ENCODE results near the gene SULT1A2. TPM values are rescaled to one million over a fixed set of nuclear protein-coding genes. Genes with fewer than 3 reads are reported as not detected.

The SULT1A2 gene
- total and polyA plus RNA-seq, 2 of the 13 experiments (the other 11 are each of a cell fraction or from before 2014, with no cell fraction given), result 33.0 to 34.2 TPM

DNA sequence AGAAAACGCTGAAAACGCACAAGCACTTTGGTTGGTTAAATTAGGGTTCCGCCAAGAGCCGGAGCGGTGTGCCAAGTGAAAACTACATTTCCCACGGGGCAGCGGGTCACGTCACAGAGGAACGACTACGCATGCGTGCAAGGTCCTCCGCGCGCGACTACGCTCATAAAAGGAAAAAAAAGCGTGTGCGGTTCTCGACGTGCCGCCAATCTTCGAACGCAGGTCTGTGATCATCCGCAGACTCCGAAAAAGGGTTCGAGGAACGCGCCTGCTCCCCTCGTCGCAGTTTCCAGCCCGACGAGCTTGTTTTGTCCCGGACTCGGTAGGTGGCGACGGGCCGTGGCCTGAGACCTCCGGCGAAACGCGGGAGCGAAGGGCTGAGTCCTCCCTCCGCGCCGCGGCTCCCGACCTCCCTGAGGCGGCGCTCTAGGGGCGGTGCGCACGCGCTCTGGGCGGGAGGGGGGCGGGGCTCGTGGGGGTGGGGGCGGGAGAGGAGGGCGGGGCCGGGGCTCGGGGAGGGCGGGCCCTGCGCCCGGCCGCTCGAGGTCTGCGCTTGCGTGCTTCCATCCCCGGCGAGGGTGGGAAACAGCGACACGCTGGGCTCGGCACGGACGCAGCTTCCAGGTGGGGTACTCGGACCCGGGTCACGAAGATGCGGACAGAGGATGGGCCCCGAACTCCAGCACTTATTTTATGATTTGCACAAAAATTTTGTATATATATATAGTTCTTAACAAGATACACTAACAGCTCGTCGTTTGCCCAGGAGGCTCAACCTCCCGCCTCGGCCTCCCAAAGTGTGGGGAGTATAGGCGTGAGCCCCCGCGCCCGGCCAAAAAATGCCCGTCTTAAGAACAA is 42.8 kb downstream of the SULT1A2 start, which contains the start of gene SGF29 (continued):
- TF ChIP-seq BRCA1 (CRISPR knock-in tag; IDR thresholded peaks at IDR 0.05), result no peak
- TF ChIP-seq, protein P1, sequence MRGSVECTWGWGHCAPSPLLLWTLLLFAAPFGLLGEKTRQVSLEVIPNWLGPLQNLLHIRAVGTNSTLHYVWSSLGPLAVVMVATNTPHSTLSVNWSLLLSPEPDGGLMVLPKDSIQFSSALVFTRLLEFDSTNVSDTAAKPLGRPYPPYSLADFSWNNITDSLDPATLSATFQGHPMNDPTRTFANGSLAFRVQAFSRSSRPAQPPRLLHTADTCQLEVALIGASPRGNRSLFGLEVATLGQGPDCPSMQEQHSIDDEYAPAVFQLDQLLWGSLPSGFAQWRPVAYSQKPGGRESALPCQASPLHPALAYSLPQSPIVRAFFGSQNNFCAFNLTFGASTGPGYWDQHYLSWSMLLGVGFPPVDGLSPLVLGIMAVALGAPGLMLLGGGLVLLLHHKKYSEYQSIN (CRISPR knock-in tag; IDR thresholded peaks at IDR 0.05; ENCODE audit: borderline replicate concordance), result no peak
- peak; percentile 37; the same call in 1 of the 2 replicates for TF ChIP-seq BHLHE40 (IDR thresholded peaks at IDR 0.05; ENCODE audit: low read length)
- peak; percentile 73 for TF ChIP-seq BCL6 (CRISPR knock-in tag; IDR thresholded peaks at IDR 0.05)
- peak; percentile 80 for TF ChIP-seq HDAC1 (CRISPR knock-in tag; IDR thresholded peaks at IDR 0.05)
- peak; percentile 90; the same call in 1 of the 2 replicates for TF ChIP-seq ZNF232 (CRISPR knock-in tag; IDR thresholded peaks at IDR 0.05; ENCODE audit: borderline replicate concordance)
- TF ChIP-seq, protein P2, sequence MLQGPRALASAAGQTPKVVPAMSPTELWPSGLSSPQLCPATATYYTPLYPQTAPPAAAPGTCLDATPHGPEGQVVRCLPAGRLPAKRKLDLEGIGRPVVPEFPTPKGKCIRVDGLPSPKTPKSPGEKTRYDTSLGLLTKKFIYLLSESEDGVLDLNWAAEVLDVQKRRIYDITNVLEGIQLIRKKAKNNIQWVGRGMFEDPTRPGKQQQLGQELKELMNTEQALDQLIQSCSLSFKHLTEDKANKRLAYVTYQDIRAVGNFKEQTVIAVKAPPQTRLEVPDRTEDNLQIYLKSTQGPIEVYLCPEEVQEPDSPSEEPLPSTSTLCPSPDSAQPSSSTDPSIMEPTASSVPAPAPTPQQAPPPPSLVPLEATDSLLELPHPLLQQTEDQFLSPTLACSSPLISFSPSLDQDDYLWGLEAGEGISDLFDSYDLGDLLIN (CRISPR knock-in tag; IDR thresholded peaks at IDR 0.05; ENCODE audit: borderline replicate concordance), result peak; percentile 82
- TF ChIP-seq ZNF75D (CRISPR knock-in tag; IDR thresholded peaks at IDR 0.05; ENCODE audit: borderline replicate concordance), result no peak
- TF ChIP-seq, protein P3, sequence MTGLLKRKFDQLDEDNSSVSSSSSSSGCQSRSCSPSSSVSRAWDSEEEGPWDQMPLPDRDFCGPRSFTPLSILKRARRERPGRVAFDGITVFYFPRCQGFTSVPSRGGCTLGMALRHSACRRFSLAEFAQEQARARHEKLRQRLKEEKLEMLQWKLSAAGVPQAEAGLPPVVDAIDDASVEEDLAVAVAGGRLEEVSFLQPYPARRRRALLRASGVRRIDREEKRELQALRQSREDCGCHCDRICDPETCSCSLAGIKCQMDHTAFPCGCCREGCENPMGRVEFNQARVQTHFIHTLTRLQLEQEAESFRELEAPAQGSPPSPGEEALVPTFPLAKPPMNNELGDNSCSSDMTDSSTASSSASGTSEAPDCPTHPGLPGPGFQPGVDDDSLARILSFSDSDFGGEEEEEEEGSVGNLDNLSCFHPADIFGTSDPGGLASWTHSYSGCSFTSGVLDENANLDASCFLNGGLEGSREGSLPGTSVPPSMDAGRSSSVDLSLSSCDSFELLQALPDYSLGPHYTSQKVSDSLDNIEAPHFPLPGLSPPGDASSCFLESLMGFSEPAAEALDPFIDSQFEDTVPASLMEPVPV (CRISPR knock-in tag; IDR thresholded peaks at IDR 0.05), result peak; percentile 69; the same call in 1 of the 2 replicates
- TF ChIP-seq ZNF350 (CRISPR knock-in tag; IDR thresholded peaks at IDR 0.05; ENCODE audit: borderline replicate concordance, low read depth), result peak; percentile 96
- no peak for TF ChIP-seq DR1 (CRISPR knock-in tag; IDR thresholded peaks at IDR 0.05)
- TF ChIP-seq, protein P4, sequence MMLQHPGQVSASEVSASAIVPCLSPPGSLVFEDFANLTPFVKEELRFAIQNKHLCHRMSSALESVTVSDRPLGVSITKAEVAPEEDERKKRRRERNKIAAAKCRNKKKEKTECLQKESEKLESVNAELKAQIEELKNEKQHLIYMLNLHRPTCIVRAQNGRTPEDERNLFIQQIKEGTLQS (CRISPR knock-in tag; IDR thresholded peaks at IDR 0.05), result peak; percentile 74
- no peak for TF ChIP-seq HOXA7 (CRISPR knock-in tag; IDR thresholded peaks at IDR 0.05)
- TF ChIP-seq ISX (CRISPR knock-in tag; conservative IDR thresholded peaks at IDR 0.05), result no peak
- no peak for TF ChIP-seq ZNF326 (CRISPR knock-in tag; IDR thresholded peaks at IDR 0.05; ENCODE audit: borderline replicate concordance)
- peak; percentile 94 for TF ChIP-seq ZNF547 (CRISPR knock-in tag; IDR thresholded peaks at IDR 0.05)
- TF ChIP-seq ZNF20 (CRISPR knock-in tag; IDR thresholded peaks at IDR 0.05), result no peak
- no peak for TF ChIP-seq ZNF234 (CRISPR knock-in tag; conservative IDR thresholded peaks at IDR 0.05)
- peak; percentile 87; the same call in 1 of the 2 replicates for TF ChIP-seq ZNF383 (CRISPR knock-in tag; IDR thresholded peaks at IDR 0.05; ENCODE audit: borderline replicate concordance)
- 0 out of 2 replicates have a peak, but pooled peaks have one; percentile 94 for TF ChIP-seq PAX8 (CRISPR knock-in tag; IDR thresholded peaks at IDR 0.05; ENCODE audit: borderline replicate concordance)
- no peak; the same call in 1 of the 2 replicates for TF ChIP-seq HNF4A (CRISPR knock-in tag; IDR thresholded peaks at IDR 0.05)
- TF ChIP-seq KLF9 (CRISPR knock-in tag; IDR thresholded peaks at IDR 0.05; ENCODE audit: low read depth), result peak; percentile 80; the same call in 1 of the 2 replicates
- peak; percentile 94 for TF ChIP-seq EEA1 (CRISPR knock-in tag; IDR thresholded peaks at IDR 0.05; ENCODE audit: borderline replicate concordance)
- TF ChIP-seq, protein P5, sequence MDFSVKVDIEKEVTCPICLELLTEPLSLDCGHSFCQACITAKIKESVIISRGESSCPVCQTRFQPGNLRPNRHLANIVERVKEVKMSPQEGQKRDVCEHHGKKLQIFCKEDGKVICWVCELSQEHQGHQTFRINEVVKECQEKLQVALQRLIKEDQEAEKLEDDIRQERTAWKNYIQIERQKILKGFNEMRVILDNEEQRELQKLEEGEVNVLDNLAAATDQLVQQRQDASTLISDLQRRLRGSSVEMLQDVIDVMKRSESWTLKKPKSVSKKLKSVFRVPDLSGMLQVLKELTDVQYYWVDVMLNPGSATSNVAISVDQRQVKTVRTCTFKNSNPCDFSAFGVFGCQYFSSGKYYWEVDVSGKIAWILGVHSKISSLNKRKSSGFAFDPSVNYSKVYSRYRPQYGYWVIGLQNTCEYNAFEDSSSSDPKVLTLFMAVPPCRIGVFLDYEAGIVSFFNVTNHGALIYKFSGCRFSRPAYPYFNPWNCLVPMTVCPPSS (IDR thresholded peaks at IDR 0.05), result no peak
- TF ChIP-seq SIX1 (CRISPR knock-in tag; IDR thresholded peaks at IDR 0.05; ENCODE audit: borderline replicate concordance), result peak; percentile 68
